ENCODE data around the gene MEI1.

DNA sequence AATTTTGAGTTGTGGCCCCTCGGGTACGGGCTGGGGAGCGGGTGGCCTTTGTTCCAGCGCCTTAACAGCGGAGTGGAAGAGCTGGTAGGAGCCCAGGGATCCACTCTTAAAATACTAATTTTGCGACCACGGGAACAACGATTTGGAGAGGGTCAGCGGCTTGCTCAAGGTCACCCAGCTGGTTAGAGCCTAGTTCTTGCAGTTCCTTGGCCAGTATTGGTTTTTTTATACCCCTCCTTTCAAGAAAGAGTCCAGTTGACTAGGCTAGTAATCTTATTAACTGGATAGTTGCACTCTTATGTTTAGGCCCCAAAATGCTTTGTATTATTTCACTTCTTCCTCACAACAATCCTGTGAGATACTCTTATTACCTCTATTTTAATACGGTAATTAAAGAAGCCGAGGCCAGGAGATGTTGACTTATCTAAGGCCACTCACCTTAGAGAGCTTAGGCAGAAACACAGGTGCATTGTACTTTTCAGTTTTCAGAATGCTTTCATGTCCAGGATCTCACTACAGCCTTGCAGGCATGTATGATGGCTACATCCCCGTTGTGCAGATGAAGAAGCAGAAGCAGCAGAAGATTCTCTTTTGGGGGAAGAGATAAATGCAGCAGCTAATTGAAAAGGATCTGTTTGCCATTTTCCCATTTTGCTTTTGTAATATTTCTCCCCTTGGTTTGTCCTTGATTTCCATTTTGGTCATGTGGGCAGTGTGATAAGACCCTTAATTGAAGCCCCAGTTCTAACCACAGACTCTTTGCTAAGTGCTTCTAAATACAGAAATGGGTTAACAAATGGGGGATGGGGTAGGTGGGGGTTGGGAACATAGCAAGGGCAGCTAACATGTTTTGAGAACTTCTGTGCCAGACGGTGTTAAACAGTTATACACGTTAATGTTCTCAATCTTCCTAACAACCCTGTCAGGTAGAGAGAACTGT lies 135.0 kb downstream of the MEI1 start:
- TF ChIP-seq POLR2A (IDR thresholded peaks at IDR 0.05), result no peak
- TF ChIP-seq, protein P1, sequence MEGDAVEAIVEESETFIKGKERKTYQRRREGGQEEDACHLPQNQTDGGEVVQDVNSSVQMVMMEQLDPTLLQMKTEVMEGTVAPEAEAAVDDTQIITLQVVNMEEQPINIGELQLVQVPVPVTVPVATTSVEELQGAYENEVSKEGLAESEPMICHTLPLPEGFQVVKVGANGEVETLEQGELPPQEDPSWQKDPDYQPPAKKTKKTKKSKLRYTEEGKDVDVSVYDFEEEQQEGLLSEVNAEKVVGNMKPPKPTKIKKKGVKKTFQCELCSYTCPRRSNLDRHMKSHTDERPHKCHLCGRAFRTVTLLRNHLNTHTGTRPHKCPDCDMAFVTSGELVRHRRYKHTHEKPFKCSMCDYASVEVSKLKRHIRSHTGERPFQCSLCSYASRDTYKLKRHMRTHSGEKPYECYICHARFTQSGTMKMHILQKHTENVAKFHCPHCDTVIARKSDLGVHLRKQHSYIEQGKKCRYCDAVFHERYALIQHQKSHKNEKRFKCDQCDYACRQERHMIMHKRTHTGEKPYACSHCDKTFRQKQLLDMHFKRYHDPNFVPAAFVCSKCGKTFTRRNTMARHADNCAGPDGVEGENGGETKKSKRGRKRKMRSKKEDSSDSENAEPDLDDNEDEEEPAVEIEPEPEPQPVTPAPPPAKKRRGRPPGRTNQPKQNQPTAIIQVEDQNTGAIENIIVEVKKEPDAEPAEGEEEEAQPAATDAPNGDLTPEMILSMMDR (IDR thresholded peaks at IDR 0.05), result no peak
- no peak for TF ChIP-seq POLR2AphosphoS5 (IDR thresholded peaks at IDR 0.05)

All from stomach (tissue), 4 donors.